NCI-H82 (cell line): ENCODE results near the gene MERTK.
"Not testable (repeated sequence)": the region's sequence is repeated elsewhere in the genome, so short reads cannot be mapped to it uniquely, and the experiment has no call there.

Experiments used
- DNase-seq: peaks from one replicate; lab custom pipeline; 2025; lab: John Stamatoyannopoulos, UW

Gene MERTK

GRCh38 chr2:112045446-112046014, 147.1 kb downstream of the MERTK start:
- no peak for DNase-seq

GRCh38 chr2:112046231-112046630, 147.8 kb downstream of the MERTK start:
- DNase-seq: no peak

DNA sequence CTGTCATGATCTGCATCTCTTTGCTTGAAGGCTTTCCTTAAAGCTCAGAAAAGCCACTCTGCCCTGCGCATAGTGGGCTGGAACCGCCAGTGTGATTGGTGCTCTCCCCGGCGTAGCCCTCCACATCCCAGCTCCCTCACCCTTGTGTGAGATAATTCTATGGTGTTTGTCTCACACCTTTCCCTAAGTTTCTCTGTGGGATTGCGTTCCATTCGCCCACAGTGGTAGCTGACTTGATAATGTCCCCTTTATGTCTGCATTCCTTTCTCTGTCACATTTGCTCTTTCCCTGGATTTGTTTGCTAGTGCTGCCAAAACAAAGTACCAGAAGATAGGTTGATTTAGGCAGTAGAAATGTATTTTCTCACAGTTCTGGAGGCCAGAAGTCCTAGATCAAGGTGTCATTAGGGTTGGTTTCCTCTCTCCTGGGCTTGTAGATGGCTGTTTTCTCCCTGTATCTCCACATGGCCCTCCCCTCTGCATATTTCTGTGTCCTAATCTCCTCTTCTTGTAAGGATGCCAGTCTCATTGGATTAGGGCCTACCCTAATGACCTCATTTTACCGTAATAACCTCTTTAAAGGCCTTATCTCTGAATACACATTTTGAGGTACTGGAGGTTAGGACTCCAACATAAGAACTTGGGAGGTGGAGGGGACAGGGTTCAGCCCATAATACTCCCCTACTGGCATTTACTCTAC, 149.3 kb downstream of the MERTK start:
- DNase-seq: peak; percentile 82

GRCh38 chr2:112048236-112048592, 149.8 kb downstream of the MERTK start:
- peak; percentile 45 for DNase-seq

DNA sequence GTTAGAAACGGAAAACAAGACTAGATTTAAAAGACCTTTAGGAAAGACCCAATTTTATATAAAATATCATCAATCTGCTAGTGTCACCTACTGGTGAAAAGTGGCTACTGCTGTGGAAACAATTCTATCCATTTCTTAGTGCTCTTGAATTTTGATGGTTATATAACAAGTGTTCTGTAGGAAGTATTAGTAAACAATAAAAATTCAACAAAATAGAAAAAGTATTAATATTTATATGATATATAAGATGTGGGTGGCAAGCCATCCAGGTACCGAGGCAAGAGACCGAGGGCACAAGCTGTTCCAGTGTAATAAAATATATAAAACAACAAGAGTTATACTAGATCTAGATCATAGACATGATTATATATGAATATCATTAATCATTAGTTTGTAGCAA, 150.5 kb downstream of the MERTK start:
- DNase-seq: peak; percentile 70

DNA sequence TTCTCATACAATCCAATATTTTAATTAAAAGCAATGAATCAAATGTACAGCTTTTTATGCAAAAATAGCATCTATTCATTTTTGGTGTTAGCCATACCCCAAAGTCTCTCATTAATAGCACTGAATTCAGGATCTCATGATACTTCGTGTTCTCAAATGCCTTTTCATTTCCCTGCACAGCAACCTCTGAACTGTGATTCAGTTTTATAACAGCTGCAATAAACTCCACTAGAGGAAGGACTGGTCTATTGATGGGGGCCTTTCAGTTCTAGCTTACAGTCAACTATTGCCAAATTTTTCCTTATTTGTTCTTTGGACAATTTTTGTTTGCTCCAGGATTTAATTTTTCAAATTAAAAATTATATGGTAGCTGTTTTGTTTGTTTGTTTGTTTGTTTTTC, 151.9 kb downstream of the MERTK start:
- no peak for DNase-seq

- peak; percentile 99 for DNase-seq
Observed at GRCh38 chr2:112053917-112054846, 155.8 kb downstream of the MERTK start.

- peak; percentile 98 for DNase-seq
Observed at GRCh38 chr2:112054847-112055729, 156.7 kb downstream of the MERTK start, which contains the start of gene TMEM87B. Gene TMEM87B, plus strand, starts transcription at chr2:112055269. Its CDS starts 323 bp downstream, at chr2:112055592.

DNA sequence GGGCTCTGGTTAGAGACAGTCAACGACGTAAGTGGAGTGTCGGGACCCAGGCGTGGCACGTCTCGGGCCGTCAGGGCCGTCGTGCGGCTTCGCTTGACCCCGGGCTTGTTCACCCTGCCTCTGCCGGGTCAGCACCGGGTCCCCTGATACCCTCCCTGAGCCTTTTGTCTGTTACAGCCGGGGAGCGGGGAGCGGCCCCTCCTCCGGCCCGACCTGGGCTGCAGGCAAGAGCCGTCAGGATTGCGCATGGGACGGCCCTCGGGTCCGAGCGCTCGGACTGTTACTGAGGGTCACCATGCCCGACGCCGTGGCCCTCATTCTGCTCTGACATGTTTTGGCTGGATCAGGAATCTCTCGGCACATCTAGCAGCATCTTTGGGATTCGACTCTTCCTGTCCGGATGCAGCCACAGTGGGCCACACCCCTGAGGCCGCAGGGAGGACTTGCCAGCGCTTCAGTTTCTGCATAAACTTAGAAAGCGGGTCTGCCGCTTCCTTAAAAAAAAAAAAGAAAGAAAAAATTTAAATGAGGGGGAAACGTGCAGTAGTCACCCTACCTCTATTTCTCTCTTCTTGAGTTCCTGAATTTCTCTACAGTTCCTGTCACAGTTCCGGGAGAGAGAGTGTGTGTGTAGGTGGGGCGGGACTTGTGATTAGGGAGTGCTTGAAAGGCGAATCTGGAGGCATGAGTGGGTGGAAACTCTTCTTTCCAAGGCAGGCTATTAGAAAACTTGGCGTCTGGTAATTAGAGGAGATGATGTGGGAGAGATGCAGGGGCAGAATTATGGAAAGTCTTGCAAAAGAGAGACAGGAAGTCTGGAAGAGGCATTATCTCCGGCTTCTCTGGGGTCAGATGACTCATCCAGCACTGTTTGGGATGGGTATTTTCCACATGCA, 157.6 kb downstream of the MERTK start:
- peak; percentile 62 for DNase-seq

DNA sequence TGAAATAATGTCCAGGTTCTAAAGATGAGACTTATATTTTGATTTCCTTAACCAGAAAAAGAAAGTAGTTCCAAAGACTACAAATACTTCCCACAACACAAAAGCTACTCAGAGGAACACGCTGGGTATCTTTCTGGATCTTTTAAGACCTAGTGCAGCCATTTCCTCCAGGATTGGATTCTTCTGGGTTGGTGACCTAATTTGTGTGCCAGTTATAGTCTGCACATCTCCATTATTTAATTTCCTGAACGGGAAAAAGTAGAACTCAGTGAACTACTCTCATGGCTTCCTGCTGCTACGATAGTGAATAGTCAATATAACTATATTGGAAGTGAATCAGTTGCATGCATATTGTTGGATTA, 158.2 kb downstream of the MERTK start:
- no peak for DNase-seq

DNA sequence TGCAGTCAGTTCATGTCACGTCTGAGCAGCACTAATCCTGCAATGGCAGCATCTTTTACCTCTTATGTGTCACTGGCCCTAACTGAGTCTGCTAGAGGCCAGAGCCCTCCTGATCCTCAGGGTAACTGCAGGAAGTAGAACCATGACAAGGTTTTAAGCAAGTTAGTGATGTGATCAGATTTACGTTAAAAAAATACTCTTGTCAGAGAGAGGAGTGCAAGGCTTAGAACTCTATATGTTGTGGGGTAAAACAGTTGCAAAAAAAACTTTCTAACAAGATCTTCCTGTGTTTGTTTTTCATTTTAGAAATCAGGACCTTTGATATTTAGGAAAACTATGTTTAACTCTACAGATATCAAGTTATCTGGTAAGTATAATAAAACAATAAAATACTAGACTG, 161.3 kb downstream of the MERTK start:
- no peak for DNase-seq

GRCh38 chr2:112061299-112061698, 162.9 kb downstream of the MERTK start:
- DNase-seq: no peak

DNA sequence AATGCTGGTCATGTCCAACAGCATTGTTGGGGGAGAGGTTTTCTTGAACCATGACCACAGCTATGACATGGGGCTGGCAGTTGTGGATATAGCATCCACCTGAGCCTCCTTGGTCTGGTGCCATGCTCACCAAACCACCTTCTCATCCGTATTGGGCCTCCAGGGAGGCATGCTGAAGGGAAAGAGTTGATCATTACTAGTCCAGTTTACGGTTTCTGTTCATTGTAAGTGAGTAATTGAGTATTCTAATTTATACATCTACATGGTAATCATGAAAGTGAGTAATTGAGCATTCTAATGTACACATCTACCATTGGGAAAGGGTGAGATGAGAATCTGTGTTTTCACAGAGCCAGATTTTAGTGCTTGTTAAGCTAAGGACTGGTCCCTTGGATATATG, 163.4 kb downstream of the MERTK start:
- DNase-seq: no peak

GRCh38 chr2:112062894-112063293, 164.5 kb downstream of the MERTK start:
- no peak for DNase-seq

GRCh38 chr2:112065486-112065885, 167.1 kb downstream of the MERTK start:
- no peak for DNase-seq

GRCh38 chr2:112065966-112066365, 167.6 kb downstream of the MERTK start:
- no peak for DNase-seq

DNA sequence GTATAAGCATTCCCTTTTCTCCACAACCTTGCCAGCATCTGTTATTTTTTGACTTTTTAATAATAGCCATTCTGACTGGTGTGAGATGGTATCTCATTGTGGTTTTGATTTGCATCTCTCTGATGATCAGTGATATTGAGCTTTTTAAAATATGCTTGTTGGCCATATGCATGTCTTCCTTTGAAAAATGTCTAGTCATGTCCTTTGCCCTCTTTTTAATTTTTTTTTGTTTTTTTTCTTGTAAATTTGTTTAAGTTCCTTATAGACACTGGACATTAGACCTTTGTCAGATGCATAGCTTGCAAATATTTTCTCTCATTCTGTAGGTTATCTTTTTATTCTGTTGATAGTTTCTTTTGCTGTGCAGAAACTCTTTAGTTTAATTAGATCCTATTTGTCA, 171.4 kb downstream of the MERTK start:
- not testable (repeated sequence) for DNase-seq

- DNase-seq: no peak
Observed at GRCh38 chr2:112073875-112074274, 175.5 kb downstream of the MERTK start.

GRCh38 chr2:112074506-112074905, 176.1 kb downstream of the MERTK start:
- no peak for DNase-seq

DNA sequence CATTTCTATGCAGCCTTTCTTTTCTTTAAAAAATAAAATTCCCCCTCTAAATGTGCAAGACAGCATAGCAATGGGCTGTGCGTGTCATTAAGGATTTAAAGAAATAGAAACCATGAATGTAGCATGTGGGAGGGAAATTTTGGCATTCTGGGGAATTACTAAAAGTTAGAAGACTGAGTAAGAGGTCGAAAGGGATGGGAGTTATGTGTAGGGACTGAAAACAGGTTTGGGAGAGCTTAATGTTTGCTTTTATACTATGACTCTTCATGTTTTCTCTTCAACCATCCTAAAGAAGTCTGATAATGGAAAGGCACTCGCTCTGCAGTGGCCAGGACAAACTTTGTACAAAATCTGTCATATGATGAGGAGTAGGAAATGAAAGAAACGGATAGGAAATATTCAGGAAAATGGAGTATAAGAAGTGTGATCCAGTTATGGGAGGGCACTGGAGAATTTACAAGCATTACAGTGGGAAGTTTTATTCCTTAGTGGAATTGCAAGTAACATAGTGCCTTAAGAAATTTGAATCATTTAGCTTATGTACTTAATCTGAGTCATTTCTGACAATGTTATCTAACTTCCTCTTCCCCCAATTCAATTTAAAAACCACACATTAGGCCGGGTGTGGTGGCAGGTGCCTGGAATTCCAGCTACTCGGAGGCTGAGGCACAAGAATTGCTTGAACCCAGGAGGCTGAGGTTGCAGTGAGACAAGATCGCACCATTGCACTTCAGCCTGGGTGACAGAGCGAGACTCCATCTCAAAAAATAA, 177.3 kb downstream of the MERTK start:
- no peak for DNase-seq
